ENCODE results near the gene NUDT13.

Gene NUDT13

DNA sequence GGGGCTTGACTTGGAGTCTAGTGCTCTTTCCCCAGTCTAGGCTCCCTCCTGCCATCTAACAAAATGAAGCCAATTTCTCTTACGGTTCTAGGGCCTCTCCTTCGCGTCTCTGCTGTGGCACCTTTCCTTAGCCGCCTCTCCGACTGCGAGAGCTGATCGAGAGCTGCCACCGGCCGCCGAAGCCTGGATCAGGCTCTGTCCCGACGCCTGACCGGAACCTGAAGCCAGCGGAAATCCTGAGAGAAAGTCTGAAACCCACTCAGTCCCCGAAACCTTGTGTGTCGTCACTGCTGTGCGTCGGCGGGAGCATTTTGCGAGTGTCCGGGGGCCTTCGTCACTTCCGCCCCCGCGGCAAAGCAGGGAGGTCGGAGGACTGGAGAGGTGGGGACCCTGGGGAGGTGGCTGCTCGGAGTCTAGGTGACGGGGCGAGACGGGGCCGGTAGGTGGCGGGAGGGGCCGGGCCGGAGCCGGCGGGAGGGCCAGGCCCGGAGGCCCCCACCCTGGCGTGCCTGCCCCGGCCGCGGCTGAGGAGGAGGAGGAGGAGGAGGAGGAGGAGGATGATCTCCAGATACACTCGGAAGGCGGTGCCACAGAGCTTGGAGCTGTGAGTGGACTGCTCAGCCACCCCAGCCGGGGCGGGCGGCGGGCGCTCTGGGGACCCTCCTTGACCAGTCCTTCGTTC lies 57.7 kb downstream of the NUDT13 start, which contains the start of the genes ECD and FAM149B1:
TSS of gene ECD (minus strand) at position 226 of the 682 bp plus-strand sequence. CDS start 4,071 bp downstream, outside the sequence.
TSS of gene FAM149B1 (plus strand) at position 337 of the 682 bp plus-strand sequence. CDS start at position 558, 221 bp downstream.
- H3K4me1 ChIP-seq (ENCODE audit: insufficient read depth, low read length): peaks cover 46% of the 10 kb centered on the region
- peak; percentile 89 for DNase-seq
- H3K27me3 ChIP-seq (ENCODE audit: insufficient read depth, low read length, poor library complexity): no peaks in the 10 kb centered on the region
- TF ChIP-seq, protein P1, sequence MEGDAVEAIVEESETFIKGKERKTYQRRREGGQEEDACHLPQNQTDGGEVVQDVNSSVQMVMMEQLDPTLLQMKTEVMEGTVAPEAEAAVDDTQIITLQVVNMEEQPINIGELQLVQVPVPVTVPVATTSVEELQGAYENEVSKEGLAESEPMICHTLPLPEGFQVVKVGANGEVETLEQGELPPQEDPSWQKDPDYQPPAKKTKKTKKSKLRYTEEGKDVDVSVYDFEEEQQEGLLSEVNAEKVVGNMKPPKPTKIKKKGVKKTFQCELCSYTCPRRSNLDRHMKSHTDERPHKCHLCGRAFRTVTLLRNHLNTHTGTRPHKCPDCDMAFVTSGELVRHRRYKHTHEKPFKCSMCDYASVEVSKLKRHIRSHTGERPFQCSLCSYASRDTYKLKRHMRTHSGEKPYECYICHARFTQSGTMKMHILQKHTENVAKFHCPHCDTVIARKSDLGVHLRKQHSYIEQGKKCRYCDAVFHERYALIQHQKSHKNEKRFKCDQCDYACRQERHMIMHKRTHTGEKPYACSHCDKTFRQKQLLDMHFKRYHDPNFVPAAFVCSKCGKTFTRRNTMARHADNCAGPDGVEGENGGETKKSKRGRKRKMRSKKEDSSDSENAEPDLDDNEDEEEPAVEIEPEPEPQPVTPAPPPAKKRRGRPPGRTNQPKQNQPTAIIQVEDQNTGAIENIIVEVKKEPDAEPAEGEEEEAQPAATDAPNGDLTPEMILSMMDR (IDR thresholded peaks at IDR 0.05; ENCODE audit: borderline replicate concordance, extremely low read depth, low read length, poor library complexity, severe bottlenecking): peak; percentile 21
- TF ChIP-seq EZH2 (IDR thresholded peaks at IDR 0.05; ENCODE audit: borderline replicate concordance, low read depth, low read length, severe bottlenecking): no peak
- peaks cover 63% of the 10 kb centered on the region for H3K79me2 ChIP-seq (ENCODE audit: insufficient read depth, low read length)
- H3K9ac ChIP-seq (ENCODE audit: low read depth, low read length): peak within 1 kb of the TSS; percentile 82
- H3K4me3 ChIP-seq (ENCODE audit: low read depth in 1 of 2, low read length in 2 of 2): peak within 1 kb of the TSS; percentile 61 to 94
- no peaks in the 10 kb centered on the region for H4K20me1 ChIP-seq (ENCODE audit: insufficient read depth, low read length)
- ATAC-seq (ENCODE audit: insufficient read depth, low read depth): peak; percentile 94
- H3K36me3 ChIP-seq (ENCODE audit: insufficient read depth, low read length): peaks cover 10% of the 10 kb centered on the region; the same call in 1 of the 2 replicates
- H3K27ac ChIP-seq (ENCODE audit: low read length): peak within 1 kb of the TSS; percentile 88
- peak within 1 kb of the TSS; percentile 97 for H3K4me2 ChIP-seq (ENCODE audit: insufficient read depth, low read length)
- H3K9me3 ChIP-seq (ENCODE audit: insufficient read depth, low read length, severe bottlenecking): no peaks in the 10 kb centered on the region
- H2AFZ ChIP-seq (ENCODE audit: low read depth, low read length): peak within 1 kb of the TSS; percentile 92

DNA sequence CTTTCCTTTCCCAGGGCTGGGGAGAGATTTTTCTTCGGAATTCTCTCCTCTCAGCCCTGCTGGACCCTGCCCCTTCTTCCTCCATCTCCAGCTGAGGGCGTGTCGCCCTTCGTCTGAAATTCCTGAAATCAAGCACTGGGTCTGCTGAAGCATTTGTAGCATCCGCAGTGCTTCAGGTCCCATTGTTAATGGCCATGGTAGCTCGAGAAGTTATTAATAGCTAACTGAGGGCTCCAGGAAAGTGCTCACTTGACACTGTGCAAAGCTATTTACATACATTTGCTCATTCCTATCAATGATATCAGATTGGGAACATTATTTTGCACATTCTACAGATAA lies 58.2 kb downstream of the NUDT13 start:
- Histone ChIP-seq H4K20me1 (ENCODE audit: insufficient read depth, low read length) (no peaks in the 10 kb centered on the region), H3K27me3 (ENCODE audit: insufficient read depth, low read length, poor library complexity) (no peaks in the 10 kb centered on the region), H2AFZ (ENCODE audit: low read depth, low read length) (peak overlapping the region; percentile 92), H3K9me3 (ENCODE audit: insufficient read depth, low read length, severe bottlenecking) (no peaks in the 10 kb centered on the region), H3K4me2 (ENCODE audit: insufficient read depth, low read length) (peak overlapping the region; percentile 97), H3K9ac (ENCODE audit: low read depth, low read length) (peak overlapping the region; percentile 82), H3K27ac (ENCODE audit: low read length) (peak overlapping the region; percentile 88), H3K36me3 (ENCODE audit: insufficient read depth, low read length) (peaks cover 5% of the 10 kb centered on the region; the same call in 1 of the 2 replicates), H3K79me2 (ENCODE audit: insufficient read depth, low read length) (peaks cover 58% of the 10 kb centered on the region), H3K4me3 (ENCODE audit: low read depth in 1 of 2, low read length in 2 of 2) (peak overlapping the region; percentile 61 to 94), H3K4me1 (ENCODE audit: insufficient read depth, low read length) (peaks cover 42% of the 10 kb centered on the region)
- peak; percentile 44 for ATAC-seq (ENCODE audit: insufficient read depth, low read depth)
- no peak for DNase-seq
- TF ChIP-seq EZH2 (IDR thresholded peaks at IDR 0.05; ENCODE audit: borderline replicate concordance, low read depth, low read length, severe bottlenecking): no peak
- TF ChIP-seq, protein P1 (IDR thresholded peaks at IDR 0.05; ENCODE audit: borderline replicate concordance, extremely low read depth, low read length, poor library complexity, severe bottlenecking): no peak

DNA sequence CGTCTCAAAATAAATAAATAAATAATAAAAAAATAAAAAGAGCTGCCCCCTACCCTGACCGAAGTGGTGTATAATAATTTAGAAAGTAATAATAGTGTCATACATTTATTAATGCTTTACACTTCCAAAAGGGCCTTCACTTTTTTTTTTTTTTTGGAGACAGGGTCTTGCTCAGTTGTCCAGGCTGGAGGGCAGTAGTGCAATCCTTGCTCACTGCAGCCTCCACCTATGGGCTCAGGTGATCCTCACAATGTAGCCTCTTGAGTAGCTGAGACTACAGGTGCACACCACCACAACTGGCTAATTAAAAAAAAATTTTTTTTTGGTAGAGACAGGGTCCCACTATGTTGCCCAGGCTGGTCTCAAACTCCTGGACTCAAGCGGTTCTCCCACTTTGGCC lies 59.1 kb downstream of the NUDT13 start:
- ATAC-seq (ENCODE audit: insufficient read depth, low read depth) (no peak), DNase-seq (no peak)
- no peak for TF ChIP-seq EZH2 (IDR thresholded peaks at IDR 0.05; ENCODE audit: borderline replicate concordance, low read depth, low read length, severe bottlenecking)
- TF ChIP-seq, protein P1 (IDR thresholded peaks at IDR 0.05; ENCODE audit: borderline replicate concordance, extremely low read depth, low read length, poor library complexity, severe bottlenecking): no peak
- no peak overlapping the region; the same call in 1 of the 2 replicates for H3K9ac ChIP-seq (ENCODE audit: low read depth, low read length)
- peak overlapping the region; percentile 97; the same call in 1 of the 2 replicates for H3K4me2 ChIP-seq (ENCODE audit: insufficient read depth, low read length)
- no peaks in the 10 kb centered on the region for H3K36me3 ChIP-seq (ENCODE audit: insufficient read depth, low read length)
- no peak overlapping the region for H3K4me3 ChIP-seq (ENCODE audit: low read depth in 1 of 2, low read length in 2 of 2)
- peaks cover 37% of the 10 kb centered on the region for H3K4me1 ChIP-seq (ENCODE audit: insufficient read depth, low read length)
- H3K27ac ChIP-seq (ENCODE audit: low read length): no peak overlapping the region
- no peak overlapping the region for H2AFZ ChIP-seq (ENCODE audit: low read depth, low read length)
- H3K9me3 ChIP-seq (ENCODE audit: insufficient read depth, low read length, severe bottlenecking): no peaks in the 10 kb centered on the region
- no peaks in the 10 kb centered on the region for H4K20me1 ChIP-seq (ENCODE audit: insufficient read depth, low read length)
- H3K79me2 ChIP-seq (ENCODE audit: insufficient read depth, low read length): peaks cover 52% of the 10 kb centered on the region
- H3K27me3 ChIP-seq (ENCODE audit: insufficient read depth, low read length, poor library complexity): no peaks in the 10 kb centered on the region
